WTC11 (cell line): ENCODE results near the gene TEX14. TPM values are rescaled to one million over a fixed set of nuclear protein-coding genes. Genes with fewer than 3 reads are reported as not detected.

ENCODE experiments used
- ATAC-seq: fragments of 200-7000 bp; cut with Tn5 transposase; 2 replicates; pipeline ENCODE4 v1.10.0; 2021; ENCODE audit warnings: mild to moderate bottlenecking, moderate library complexity
- CTCF ChIA-PET: fragments of 300-600 bp; sonication (Branson Sonifier 250); formaldehyde crosslinking; loops from one replicate; lab custom pipeline; 2021; ENCODE audit warnings: antibody characterized with exemption; lab: Charles Lee
- POLR2A ChIA-PET: fragments of 350-600 bp; sonication (Branson Sonifier 250); formaldehyde crosslinking; loops from one replicate; lab custom pipeline; 2021; ENCODE audit warnings: antibody characterized with exemption; lab: Charles Lee
- DNase-seq: peaks from one replicate; pipeline ENCODE4 v3.0.0; 2021; ENCODE audit warnings: low spot score
- H3K27ac Mint-ChIP-seq: 2 replicates; pipeline ENCODE4 v1.8.0; 2021; ENCODE audit warnings: mixed read lengths
- H3K27me3 Mint-ChIP-seq: 2 replicates; pipeline ENCODE4 v1.8.0; 2021; ENCODE audit warnings: low read depth, mild to moderate bottlenecking, moderate library complexity, mixed read lengths
- H3K36me3 Mint-ChIP-seq: 2 replicates; pipeline ENCODE4 v1.8.0; 2021; ENCODE audit warnings: mixed read lengths
- H3K4me1 Mint-ChIP-seq: 2 replicates; pipeline ENCODE4 v1.8.0; 2022; ENCODE audit warnings: mixed read lengths
- H3K4me3 Mint-ChIP-seq: 2 replicates; pipeline ENCODE4 v1.8.0; 2021; ENCODE audit warnings: mild to moderate bottlenecking, moderate library complexity, mixed read lengths
- H3K9me3 Mint-ChIP-seq: 2 replicates; pipeline ENCODE4 v1.8.0; 2021; ENCODE audit warnings: mixed read lengths
- CREB1 ChIP-seq: sonication (generic); formaldehyde crosslinking; IDR thresholded peaks from 2 replicates; pipeline ENCODE4 v1.8.0; 2023; ENCODE audit warnings: mild to moderate bottlenecking, missing genetic modification reagents
- GABPB1 ChIP-seq: sonication (generic); formaldehyde crosslinking; IDR thresholded peaks from 2 replicates; pipeline ENCODE4 v1.8.1; 2023; ENCODE audit warnings: mild to moderate bottlenecking, missing genetic modification reagents
- GTF2I ChIP-seq: fragments of 250-450 bp; sonication (Bioruptor Pico); conservative IDR thresholded peaks from 2 replicates; pipeline ENCODE4 v1.4.0; 2021; ENCODE audit warnings: mild to moderate bottlenecking
- KAT7 ChIP-seq: sonication (generic); formaldehyde crosslinking; IDR thresholded peaks from 2 replicates; pipeline ENCODE4 v1.8.1; 2023; ENCODE audit warnings: missing genetic modification reagents, mild to moderate bottlenecking, borderline replicate concordance
- NR1H2 ChIP-seq: sonication (generic); formaldehyde crosslinking; IDR thresholded peaks from 2 replicates; pipeline ENCODE4 v1.9.0; 2021; ENCODE audit warnings: mild to moderate bottlenecking, moderate library complexity, missing genetic modification reagents
- SP1 ChIP-seq: sonication (generic); formaldehyde crosslinking; conservative IDR thresholded peaks from 2 replicates; pipeline ENCODE4 v1.8.1; 2022; ENCODE audit warnings: missing genetic modification reagents
- ZBTB21 ChIP-seq: sonication (generic); formaldehyde crosslinking; IDR thresholded peaks from 2 replicates; pipeline ENCODE4 v1.8.1; 2023; ENCODE audit warnings: mild to moderate bottlenecking, missing genetic modification reagents, borderline replicate concordance
- total RNA-seq: library from RNA; stranded (reverse); gene quantifications from 3 replicates; pipeline ENCODE4 v1.2.3, GENCODE V29; 2021
- TF ChIP-seq, protein P1 (sequence below): sonication (generic); formaldehyde crosslinking; conservative IDR thresholded peaks from 2 replicates; pipeline ENCODE4 v1.8.1; 2023; ENCODE audit warnings: mild to moderate bottlenecking, low read depth, missing genetic modification reagents, moderate library complexity
- TF ChIP-seq, protein P2 (sequence below): fragments of 250-450 bp; sonication (Bioruptor Pico); IDR thresholded peaks from 2 replicates; pipeline ENCODE4 v1.9.0; 2021; ENCODE audit warnings: mild to moderate bottlenecking, borderline replicate concordance
- TF ChIP-seq, protein P3 (sequence below): sonication (generic); formaldehyde crosslinking; IDR thresholded peaks from 2 replicates; pipeline ENCODE4 v1.8.1; 2022; ENCODE audit warnings: mild to moderate bottlenecking, missing genetic modification reagents, moderate library complexity, borderline replicate concordance
- TF ChIP-seq, protein P4 (sequence below): fragments of 250-450 bp; sonication (Bioruptor Pico); IDR thresholded peaks from 2 replicates; pipeline ENCODE4 v2.1.2; 2022; ENCODE audit warnings: mild to moderate bottlenecking, moderate library complexity
- TF ChIP-seq, protein P5 (sequence below): sonication (generic); formaldehyde crosslinking; IDR thresholded peaks from 2 replicates; pipeline ENCODE4 v1.8.1; 2022; ENCODE audit warnings: low read depth, mild to moderate bottlenecking, moderate library complexity, missing genetic modification reagents, borderline replicate concordance
- TF ChIP-seq, protein P6 (sequence below): fragments of 250-450 bp; sonication (Bioruptor Pico); IDR thresholded peaks from 2 replicates; pipeline ENCODE4 v1.9.0; 2021; ENCODE audit warnings: mild to moderate bottlenecking
- TF ChIP-seq, protein P7 (sequence below): sonication (generic); formaldehyde crosslinking; IDR thresholded peaks from 2 replicates; pipeline ENCODE4 v1.8.1; 2022; ENCODE audit warnings: mild to moderate bottlenecking, moderate library complexity, missing genetic modification reagents
- TF ChIP-seq, protein P8 (sequence below): sonication (generic); formaldehyde crosslinking; IDR thresholded peaks from 2 replicates; pipeline ENCODE4 v1.8.0; 2023; ENCODE audit warnings: mild to moderate bottlenecking, missing genetic modification reagents

TEX14 gene
- total RNA-seq, 1 experiment from 2014 or later, result 1.4 TPM

DNA sequence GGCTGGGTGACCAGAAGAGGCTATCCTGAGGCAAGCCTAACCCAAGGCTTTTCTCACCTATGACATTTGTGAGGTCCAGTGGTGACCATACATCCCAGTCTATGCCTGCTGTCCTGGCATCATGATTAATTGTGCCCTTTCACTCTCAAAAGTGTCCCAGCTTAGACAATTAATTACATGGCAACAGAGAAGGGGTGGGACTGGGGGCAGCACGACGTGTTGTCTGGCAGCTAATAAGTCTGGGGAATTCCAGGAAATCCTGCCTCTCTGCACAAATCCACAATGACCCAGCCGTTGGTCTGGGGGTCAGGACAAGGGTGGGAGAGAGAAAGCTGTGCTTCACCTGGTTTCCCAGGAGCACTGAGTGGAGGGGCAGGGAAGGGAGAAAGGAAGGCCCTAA is 163.4 kb downstream of the TEX14 start (continued):
- TF ChIP-seq, protein P1, sequence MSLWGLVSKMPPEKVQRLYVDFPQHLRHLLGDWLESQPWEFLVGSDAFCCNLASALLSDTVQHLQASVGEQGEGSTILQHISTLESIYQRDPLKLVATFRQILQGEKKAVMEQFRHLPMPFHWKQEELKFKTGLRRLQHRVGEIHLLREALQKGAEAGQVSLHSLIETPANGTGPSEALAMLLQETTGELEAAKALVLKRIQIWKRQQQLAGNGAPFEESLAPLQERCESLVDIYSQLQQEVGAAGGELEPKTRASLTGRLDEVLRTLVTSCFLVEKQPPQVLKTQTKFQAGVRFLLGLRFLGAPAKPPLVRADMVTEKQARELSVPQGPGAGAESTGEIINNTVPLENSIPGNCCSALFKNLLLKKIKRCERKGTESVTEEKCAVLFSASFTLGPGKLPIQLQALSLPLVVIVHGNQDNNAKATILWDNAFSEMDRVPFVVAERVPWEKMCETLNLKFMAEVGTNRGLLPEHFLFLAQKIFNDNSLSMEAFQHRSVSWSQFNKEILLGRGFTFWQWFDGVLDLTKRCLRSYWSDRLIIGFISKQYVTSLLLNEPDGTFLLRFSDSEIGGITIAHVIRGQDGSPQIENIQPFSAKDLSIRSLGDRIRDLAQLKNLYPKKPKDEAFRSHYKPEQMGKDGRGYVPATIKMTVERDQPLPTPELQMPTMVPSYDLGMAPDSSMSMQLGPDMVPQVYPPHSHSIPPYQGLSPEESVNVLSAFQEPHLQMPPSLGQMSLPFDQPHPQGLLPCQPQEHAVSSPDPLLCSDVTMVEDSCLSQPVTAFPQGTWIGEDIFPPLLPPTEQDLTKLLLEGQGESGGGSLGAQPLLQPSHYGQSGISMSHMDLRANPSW, result no peak
- TF ChIP-seq, all 79 proteins: peak for 0

DNA sequence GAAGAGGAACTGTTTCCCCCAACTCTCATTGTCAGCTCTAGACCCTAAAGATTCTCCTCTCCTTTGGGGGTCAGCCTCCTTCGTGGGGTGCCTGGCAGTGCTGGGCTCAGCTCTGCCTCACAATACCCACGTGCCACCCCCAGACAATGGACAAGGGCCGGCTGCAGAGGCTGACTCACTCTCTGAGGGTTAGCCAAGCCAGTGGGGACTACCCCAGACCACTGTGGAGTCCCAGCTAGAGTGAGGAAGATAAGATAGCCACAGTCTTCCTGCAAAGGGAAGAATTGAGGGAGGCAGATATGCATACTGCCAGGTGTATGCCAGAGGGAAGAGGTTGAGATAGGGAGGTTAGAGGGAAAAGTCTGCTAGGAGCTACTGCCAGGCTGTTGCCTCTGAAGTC is 163.9 kb downstream of the TEX14 start:
- CTCF ChIA-PET, result interaction anchor here (0.6 to 4.1 kb wide), 4 partner anchors 9 to 13 kb away, joined by 3 to 23 read pairs (median 6); no protein-coding TSS in a partner anchor
- peaks cover 42% of the 10 kb centered on the region for H3K4me1 Mint-ChIP-seq
- no peak for ATAC-seq
- TF ChIP-seq CREB1 (no peak), SP1 (no peak), GTF2I (CRISPR knock-in tag) (no peak), ZBTB21 (CRISPR knock-in tag) (no peak), NR1H2 (CRISPR knock-in tag) (no peak), GABPB1 (CRISPR knock-in tag) (no peak), KAT7 (CRISPR knock-in tag) (no peak)
- TF ChIP-seq, protein P2, sequence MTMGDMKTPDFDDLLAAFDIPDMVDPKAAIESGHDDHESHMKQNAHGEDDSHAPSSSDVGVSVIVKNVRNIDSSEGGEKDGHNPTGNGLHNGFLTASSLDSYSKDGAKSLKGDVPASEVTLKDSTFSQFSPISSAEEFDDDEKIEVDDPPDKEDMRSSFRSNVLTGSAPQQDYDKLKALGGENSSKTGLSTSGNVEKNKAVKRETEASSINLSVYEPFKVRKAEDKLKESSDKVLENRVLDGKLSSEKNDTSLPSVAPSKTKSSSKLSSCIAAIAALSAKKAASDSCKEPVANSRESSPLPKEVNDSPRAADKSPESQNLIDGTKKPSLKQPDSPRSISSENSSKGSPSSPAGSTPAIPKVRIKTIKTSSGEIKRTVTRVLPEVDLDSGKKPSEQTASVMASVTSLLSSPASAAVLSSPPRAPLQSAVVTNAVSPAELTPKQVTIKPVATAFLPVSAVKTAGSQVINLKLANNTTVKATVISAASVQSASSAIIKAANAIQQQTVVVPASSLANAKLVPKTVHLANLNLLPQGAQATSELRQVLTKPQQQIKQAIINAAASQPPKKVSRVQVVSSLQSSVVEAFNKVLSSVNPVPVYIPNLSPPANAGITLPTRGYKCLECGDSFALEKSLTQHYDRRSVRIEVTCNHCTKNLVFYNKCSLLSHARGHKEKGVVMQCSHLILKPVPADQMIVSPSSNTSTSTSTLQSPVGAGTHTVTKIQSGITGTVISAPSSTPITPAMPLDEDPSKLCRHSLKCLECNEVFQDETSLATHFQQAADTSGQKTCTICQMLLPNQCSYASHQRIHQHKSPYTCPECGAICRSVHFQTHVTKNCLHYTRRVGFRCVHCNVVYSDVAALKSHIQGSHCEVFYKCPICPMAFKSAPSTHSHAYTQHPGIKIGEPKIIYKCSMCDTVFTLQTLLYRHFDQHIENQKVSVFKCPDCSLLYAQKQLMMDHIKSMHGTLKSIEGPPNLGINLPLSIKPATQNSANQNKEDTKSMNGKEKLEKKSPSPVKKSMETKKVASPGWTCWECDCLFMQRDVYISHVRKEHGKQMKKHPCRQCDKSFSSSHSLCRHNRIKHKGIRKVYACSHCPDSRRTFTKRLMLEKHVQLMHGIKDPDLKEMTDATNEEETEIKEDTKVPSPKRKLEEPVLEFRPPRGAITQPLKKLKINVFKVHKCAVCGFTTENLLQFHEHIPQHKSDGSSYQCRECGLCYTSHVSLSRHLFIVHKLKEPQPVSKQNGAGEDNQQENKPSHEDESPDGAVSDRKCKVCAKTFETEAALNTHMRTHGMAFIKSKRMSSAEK, result no peak
- TF ChIP-seq, protein P3, sequence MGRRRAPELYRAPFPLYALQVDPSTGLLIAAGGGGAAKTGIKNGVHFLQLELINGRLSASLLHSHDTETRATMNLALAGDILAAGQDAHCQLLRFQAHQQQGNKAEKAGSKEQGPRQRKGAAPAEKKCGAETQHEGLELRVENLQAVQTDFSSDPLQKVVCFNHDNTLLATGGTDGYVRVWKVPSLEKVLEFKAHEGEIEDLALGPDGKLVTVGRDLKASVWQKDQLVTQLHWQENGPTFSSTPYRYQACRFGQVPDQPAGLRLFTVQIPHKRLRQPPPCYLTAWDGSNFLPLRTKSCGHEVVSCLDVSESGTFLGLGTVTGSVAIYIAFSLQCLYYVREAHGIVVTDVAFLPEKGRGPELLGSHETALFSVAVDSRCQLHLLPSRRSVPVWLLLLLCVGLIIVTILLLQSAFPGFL (CRISPR knock-in tag), result no peak
- TF ChIP-seq, protein P4, sequence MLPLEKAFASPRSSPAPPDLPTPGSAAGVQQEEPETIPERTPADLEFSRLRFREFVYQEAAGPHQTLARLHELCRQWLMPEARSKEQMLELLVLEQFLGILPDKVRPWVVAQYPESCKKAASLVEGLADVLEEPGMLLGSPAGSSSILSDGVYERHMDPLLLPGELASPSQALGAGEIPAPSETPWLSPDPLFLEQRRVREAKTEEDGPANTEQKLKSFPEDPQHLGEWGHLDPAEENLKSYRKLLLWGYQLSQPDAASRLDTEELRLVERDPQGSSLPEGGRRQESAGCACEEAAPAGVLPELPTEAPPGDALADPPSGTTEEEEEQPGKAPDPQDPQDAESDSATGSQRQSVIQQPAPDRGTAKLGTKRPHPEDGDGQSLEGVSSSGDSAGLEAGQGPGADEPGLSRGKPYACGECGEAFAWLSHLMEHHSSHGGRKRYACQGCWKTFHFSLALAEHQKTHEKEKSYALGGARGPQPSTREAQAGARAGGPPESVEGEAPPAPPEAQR (CRISPR knock-in tag), result no peak
- TF ChIP-seq, protein P5, sequence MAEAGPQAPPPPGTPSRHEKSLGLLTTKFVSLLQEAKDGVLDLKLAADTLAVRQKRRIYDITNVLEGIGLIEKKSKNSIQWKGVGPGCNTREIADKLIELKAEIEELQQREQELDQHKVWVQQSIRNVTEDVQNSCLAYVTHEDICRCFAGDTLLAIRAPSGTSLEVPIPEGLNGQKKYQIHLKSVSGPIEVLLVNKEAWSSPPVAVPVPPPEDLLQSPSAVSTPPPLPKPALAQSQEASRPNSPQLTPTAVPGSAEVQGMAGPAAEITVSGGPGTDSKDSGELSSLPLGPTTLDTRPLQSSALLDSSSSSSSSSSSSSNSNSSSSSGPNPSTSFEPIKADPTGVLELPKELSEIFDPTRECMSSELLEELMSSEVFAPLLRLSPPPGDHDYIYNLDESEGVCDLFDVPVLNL (CRISPR knock-in tag), result no peak
- TF ChIP-seq, protein P6, sequence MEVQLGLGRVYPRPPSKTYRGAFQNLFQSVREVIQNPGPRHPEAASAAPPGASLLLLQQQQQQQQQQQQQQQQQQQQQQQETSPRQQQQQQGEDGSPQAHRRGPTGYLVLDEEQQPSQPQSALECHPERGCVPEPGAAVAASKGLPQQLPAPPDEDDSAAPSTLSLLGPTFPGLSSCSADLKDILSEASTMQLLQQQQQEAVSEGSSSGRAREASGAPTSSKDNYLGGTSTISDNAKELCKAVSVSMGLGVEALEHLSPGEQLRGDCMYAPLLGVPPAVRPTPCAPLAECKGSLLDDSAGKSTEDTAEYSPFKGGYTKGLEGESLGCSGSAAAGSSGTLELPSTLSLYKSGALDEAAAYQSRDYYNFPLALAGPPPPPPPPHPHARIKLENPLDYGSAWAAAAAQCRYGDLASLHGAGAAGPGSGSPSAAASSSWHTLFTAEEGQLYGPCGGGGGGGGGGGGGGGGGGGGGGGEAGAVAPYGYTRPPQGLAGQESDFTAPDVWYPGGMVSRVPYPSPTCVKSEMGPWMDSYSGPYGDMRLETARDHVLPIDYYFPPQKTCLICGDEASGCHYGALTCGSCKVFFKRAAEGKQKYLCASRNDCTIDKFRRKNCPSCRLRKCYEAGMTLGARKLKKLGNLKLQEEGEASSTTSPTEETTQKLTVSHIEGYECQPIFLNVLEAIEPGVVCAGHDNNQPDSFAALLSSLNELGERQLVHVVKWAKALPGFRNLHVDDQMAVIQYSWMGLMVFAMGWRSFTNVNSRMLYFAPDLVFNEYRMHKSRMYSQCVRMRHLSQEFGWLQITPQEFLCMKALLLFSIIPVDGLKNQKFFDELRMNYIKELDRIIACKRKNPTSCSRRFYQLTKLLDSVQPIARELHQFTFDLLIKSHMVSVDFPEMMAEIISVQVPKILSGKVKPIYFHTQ (CRISPR knock-in tag), result no peak
- TF ChIP-seq, protein P7, sequence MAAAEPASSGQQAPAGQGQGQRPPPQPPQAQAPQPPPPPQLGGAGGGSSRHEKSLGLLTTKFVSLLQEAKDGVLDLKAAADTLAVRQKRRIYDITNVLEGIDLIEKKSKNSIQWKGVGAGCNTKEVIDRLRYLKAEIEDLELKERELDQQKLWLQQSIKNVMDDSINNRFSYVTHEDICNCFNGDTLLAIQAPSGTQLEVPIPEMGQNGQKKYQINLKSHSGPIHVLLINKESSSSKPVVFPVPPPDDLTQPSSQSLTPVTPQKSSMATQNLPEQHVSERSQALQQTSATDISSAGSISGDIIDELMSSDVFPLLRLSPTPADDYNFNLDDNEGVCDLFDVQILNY (CRISPR knock-in tag), result no peak
- TF ChIP-seq, protein P8, sequence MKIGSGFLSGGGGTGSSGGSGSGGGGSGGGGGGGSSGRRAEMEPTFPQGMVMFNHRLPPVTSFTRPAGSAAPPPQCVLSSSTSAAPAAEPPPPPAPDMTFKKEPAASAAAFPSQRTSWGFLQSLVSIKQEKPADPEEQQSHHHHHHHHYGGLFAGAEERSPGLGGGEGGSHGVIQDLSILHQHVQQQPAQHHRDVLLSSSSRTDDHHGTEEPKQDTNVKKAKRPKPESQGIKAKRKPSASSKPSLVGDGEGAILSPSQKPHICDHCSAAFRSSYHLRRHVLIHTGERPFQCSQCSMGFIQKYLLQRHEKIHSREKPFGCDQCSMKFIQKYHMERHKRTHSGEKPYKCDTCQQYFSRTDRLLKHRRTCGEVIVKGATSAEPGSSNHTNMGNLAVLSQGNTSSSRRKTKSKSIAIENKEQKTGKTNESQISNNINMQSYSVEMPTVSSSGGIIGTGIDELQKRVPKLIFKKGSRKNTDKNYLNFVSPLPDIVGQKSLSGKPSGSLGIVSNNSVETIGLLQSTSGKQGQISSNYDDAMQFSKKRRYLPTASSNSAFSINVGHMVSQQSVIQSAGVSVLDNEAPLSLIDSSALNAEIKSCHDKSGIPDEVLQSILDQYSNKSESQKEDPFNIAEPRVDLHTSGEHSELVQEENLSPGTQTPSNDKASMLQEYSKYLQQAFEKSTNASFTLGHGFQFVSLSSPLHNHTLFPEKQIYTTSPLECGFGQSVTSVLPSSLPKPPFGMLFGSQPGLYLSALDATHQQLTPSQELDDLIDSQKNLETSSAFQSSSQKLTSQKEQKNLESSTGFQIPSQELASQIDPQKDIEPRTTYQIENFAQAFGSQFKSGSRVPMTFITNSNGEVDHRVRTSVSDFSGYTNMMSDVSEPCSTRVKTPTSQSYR, result no peak

More for the DNA sequence above, 163.9 kb downstream of the TEX14 start:
- peaks cover 23% of the 10 kb centered on the region for H3K27me3 Mint-ChIP-seq
- no peaks in the 10 kb centered on the region for H3K36me3 Mint-ChIP-seq
- POLR2A ChIA-PET, result interaction anchor here (0.5 kb wide), 1 partner anchor 1261 kb away, joined by 4 read pairs; no protein-coding TSS in a partner anchor
- no peak overlapping the region for H3K27ac Mint-ChIP-seq
- H3K4me3 Mint-ChIP-seq, result no peak overlapping the region
- DNase-seq, result no peak
- H3K9me3 Mint-ChIP-seq, result no peaks in the 10 kb centered on the region
